Fibroblast of gingiva (primary cell): ENCODE measurements around the gene MYF6.

Experiments used
- DNase-seq: peaks from one replicate; pipeline ENCODE4 v3.0.0-alpha.2; 2011; ENCODE audit warnings: low read depth

The MYF6 gene

DNA sequence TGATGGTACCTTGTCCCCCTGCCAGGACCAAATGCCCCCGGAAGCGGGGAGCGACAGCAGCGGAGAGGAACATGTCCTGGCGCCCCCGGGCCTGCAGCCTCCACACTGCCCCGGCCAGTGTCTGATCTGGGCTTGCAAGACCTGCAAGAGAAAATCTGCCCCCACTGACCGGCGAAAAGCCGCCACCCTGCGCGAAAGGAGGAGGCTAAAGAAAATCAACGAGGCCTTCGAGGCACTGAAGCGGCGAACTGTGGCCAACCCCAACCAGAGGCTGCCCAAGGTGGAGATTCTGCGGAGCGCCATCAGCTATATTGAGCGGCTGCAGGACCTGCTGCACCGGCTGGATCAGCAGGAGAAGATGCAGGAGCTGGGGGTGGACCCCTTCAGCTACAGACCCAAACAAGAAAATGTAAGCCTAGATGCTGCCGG, 410 bp downstream of the MYF6 start:
- no peak for DNase-seq

DNA sequence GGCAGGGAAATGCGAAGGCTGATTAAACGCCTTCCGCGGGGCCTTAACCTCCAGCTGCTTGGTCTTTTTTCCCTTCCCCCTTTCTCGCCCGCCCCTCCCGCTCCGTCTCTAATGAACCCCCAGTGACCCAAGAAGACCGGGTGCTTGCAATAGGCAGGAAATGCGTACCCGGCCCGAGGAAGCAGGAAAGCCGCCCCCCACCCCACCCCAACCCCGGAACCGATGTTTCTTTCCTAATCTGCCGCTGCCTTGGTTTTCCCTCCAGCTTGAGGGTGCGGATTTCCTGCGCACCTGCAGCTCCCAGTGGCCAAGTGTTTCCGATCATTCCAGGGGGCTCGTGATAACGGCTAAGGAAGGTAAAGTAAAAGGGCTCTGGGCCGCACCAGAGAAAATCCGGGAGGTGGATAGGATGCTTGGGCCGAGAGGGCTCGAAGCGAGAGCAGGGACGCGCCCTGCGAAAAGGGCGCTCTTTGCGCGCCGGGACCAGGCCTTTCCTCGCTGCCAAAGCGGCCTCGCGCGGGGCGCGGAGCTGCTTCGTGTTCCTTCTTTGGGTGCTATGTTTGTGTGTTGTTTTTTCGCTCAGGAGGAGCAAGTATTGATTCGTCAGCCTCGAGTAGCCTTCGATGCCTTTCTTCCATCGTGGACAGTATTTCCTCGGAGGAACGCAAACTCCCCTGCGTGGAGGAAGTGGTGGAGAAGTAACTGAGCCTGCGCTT, 983 bp downstream of the MYF6 start:
- no peak for DNase-seq

DNA sequence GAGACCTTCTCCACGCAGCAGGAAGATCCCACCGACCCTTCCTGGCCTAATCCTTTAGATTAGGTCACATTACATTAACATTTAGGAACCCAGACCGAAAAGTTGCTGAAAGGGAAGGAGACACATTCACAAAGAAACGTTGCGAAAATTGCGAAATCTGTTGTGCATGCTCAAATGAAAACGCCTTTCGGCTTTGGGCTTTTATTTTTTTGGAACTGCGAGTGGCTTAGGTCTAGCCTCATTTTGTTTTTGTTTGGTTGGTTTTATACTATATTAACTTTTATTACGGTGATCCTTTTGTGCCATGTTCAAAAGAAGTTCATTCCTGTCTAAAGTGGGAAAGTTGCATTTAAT, 1.5 kb downstream of the MYF6 start:
- no peak for DNase-seq

DNA sequence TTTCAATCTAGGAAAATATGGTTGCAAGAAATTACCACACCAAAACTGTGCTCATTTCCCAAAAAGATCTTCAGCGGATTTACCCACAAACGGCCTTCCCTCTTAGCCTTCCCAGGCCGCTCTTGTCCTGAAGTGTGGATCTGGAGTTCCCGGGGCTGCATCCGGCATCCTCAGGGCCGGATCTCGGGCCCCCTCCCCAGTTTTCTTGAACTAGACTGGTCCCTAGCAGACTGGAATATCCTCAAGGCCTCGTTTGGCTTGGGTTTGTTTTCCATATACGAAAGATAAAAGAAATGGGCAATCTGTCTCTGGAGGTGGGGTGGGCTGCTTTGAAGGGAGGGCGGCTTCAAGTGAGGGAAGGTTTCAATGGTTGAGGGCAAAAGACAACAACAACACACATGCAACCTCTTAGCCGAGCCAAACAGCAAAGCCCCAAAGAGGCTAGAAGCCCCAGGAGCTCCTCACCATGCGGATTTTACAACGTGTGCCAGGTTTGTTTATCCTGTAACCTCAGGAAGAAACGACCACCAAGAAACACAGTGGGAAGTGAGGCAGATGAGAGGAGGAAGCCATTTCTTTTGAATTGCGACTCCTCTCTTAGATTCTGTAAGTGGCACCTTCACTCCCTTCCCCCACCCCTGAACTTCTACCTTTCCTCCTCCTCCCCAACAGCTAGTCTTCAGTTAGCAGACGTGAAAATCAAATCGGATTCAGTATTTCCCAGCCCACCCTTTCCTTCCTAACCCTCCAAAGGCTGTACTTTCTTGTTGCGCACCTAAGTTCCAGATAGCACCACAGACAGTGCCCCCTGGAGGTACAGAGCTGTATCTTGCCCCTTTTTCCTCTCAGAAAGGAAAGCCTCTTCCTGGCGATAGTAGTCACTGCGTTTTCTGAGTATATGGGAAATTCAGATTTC, 2.6 kb downstream of the MYF6 start:
- DNase-seq = no peak

DNA sequence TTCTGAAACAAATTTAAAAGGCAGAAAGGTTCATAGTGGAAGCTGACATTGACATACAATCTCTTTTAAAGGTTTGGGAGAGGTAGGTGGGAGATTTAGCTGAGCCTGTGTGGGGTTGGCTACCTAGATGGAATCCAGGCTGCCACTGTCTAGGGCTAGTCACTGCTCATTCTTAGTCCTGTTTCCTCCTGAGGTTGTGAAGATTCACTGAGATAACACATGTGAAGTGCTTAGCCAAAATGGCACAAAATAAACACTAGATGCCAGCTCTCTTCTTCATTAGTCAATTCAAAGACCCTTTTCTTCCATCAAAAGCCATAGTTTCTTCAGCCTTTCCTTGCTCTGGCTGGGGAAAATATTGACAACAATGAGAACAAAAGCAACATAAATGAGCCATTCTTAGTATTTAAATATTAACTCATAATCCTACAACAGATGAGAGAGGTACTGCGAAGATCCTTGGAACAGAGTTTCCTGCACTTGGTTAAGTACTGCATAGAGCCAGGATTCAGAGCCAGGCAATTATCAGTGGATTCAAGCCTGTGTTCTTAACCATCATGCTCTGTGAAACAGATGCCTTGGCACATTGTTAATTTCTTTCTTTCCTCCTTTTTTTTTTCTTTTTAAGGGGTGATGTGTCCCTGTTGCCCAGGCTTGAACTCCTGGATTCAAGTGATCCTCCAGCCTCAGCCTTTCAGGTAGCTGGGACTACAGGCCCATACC, 3.5 kb downstream of the MYF6 start:
- DNase-seq = no peak

DNA sequence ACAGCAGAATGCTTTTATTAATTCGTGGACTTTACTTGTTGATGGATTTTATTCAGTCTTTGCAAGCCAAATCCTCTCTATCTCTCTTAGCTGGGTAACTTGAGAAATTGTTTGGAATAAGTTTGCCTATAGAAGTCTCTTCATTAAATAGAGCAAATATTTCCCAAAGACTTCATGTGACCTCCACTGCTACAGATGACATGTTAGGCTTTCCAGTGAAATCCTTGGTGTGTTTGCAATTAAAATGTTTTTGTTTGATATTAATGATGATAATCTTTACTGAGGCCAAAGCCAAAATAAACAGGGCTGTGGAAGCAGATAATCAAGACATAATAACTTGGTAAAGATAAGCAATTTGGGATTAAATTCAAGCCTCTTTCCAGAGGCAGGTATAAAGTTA, 4.4 kb downstream of the MYF6 start:
- DNase-seq = no peak

DNA sequence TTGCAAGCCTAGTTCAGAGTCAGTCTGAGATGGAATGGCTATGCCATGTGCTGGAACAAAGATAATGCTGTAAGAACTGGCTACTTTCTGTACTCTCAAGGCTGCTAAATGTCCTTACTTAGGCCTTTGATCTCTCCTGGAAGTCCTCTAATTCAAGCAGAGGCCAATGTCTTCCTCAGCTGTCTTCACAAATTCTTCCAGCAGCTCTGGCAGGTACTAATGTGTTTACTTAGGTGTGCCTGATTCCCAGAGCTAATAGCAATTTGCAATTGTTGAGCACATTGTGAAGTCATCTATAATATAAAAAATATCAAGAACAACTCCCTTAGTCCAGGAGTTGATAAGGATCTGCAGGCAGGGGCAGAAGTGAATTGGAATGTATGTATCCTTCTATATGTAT, 5.4 kb downstream of the MYF6 start:
- DNase-seq = no peak

DNA sequence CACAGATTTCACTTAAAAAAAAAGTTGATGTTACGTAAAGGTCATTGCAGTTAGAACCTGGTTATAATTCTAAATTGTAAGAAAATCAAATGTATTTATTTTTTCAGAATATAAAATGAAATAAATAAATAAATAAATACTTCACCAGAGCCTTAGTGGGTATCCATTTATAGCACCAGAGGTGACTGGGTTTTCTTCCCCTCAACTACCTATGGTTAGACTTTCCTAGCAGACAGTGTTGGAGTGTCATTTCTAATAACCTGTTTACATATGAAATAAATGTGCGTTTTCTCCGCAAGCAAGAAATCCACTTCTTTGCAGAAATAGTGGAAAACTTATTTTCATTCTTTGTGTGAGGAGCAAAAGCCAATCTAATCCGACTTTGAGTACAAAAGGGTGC, 6.0 kb downstream of the MYF6 start:
- DNase-seq = no peak

DNA sequence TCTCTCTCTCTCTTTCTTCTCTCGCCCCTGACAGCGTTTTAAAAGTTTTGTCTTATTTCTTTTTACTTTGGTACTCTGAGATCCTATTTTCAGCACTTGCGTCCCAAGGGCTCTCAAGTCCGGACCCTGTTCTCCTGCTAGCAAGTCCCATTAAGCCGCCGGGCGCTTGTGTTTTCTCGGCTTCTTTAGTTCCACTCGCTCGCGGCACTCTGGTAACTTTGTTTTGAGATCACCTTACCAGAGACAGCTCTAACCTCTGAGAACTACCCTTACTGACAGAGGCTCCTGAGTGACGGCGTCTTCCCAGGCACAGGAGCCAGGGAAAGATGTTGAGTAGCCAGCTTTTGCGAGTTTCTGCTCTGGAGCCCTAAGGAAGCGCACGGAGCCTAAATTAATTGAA, 6.6 kb downstream of the MYF6 start:
- no peak for DNase-seq

DNA sequence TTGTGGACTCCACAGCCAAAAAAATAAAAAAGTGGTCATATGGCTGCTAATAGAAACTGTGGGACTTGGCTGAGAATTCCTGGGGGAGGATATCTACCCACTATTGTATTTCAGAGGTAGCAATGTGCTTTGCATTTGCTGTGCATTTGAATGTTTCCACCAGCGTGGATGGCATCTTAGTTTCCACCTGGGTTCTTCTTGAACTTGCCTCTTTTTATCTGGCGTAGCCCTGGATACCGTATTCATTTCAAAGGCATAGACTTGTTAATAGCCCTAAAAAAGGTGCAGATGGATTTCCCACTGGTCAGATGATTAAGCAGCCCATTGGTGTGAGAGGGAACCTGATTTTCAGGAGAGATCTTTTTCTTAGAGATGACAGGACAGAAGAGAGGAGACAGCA, 7.4 kb downstream of the MYF6 start:
- DNase-seq = no peak

DNA sequence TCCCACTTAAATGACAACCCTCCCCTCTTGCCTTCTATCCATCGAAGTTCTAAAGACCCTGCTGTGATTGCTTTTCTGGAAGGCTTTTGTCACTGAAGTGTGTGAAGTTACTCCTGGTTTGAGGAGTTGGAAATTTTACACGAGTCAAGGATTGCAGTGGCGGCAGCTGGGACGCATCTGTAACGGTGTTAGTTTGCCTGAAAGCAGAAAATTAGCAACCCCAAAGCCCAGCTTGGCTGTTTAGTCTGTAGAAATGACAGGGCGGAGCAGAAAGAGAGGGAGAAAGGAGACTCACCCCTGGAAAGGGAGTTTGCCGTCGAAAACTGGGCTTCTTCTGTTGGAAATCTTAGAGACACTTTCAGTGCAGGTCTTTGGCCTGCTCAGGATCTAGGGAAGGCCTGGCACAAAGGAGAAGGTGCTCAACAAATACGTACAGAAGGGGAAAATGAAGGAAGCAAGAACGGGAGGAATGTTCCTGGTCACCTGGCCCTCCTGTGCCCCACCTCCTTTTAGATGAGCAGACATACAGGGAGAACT, 8.3 kb downstream of the MYF6 start:
- no peak for DNase-seq

DNA sequence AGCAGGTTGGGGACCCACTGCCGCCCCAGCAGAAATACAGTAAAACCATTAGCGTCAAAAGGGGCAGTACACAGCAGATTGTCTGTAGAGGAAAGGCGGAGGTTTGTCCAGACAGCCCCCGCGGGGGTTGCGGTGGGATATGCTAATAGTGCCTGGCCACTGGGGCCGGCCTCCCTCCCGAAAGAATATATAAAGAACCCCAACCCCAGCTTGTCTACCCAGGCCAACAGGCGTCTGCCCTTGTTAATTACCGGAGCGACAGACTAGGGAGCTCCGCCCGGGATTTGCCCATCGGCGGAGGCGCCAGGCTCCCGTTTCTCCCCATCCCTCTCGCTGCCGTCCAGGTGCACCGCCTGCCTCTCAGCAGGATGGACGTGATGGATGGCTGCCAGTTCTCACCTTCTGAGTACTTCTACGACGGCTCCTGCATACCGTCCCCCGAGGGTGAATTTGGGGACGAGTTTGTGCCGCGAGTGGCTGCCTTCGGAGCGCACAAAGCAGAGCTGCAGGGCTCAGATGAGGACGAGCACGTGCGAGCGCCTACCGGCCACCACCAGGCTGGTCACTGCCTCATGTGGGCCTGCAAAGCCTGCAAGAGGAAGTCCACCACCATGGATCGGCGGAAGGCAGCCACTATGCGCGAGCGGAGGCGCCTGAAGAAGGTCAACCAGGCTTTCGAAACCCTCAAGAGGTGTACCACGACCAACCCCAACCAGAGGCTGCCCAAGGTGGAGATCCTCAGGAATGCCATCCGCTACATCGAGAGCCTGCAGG, 9.4 kb downstream of the MYF6 start, which contains the start of gene MYF5:
Gene MYF5 (plus strand): TSS at position 217 of the 774 bp plus-strand sequence. CDS start 152 bp downstream, at position 369.
- no peak for DNase-seq

DNA sequence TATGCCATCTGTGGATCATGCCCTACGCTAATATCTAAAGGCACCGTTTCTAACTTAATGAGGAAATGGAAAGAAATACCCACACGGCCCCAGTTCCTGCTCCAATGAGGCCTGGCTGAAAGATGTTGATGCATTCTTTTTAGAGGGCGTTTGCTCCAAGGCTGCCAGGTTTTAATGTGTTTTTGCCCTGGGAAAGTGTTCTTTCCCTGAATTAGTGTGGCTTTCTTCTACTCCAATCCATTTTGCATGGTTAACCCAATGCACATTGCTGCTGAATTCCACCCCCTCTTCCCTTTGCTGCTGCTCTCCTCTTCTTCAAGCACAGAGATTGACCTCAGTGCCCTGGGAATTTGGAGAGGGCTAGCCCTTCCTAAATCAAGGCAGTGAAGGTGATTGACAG, 10.4 kb downstream of the MYF6 start:
- DNase-seq = no peak

DNA sequence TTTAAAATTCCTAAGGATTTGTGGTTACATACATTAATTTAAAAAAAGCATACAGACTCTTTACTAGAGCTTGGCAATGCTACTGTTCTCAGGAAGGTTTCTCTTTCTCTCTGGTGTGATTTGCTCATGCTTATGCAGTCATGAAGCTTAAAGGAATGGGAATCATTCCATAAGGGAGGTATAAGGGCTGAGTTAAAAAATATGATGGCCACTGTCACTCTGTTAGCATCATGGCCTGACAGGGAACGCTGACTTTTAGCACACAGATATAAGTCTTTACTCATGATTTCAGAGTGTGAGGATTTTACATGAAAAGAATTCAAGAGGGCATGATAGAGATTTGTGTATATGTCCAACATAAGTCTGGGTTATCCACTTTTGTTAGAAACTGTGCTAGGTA, 13.1 kb downstream of the MYF6 start:
- DNase-seq = no peak

DNA sequence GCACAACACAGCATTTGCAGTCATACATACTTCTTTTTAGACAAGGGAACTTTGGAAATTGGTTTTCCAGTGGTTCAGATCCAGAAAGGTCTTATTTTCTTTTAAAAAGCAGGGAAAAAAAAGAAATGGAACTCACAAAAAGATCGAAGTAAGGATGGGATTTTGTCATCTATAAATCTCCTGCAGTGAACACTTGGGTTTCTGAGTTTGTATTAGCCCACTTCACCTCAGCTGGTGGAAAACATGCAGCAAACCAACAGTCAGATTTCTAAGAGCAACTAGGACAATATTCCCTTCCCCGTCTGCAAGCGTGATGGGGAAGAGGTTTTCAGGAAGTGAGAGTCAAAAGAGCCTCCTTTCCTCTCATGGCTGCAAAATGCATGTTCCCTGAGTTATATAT, 13.9 kb downstream of the MYF6 start:
- no peak for DNase-seq

DNA sequence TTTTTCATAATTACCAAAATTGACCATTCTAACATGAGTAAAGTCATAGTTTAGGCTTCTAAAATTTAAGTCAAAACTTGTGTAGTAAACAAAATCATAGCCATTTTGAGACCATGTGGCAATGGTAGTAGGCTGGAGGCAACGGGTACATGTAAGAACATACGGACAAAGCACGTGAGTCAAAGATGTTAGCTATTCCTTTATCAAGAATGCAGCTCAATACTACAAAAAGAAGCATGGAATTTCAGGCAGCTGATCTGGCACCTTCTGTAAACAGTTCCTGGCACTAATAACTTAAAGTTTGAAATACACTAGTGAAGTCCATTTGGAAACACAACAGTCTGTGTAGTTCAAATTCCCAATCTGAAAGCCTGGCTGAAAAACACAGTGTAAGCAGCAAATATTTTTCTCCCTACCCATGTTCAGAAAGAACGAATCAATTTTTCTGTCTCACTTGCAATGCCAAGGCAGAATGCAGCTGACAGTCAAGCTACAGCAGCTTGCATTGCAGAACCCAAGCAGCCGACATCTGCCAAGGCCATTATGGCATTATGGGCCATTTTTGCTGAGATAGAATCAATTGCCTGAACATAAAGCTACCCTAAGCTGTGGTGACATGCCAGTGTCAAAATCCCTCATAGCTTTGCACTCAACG, 38.5 kb downstream of the MYF6 start:
- peak; percentile 18 for DNase-seq

DNA sequence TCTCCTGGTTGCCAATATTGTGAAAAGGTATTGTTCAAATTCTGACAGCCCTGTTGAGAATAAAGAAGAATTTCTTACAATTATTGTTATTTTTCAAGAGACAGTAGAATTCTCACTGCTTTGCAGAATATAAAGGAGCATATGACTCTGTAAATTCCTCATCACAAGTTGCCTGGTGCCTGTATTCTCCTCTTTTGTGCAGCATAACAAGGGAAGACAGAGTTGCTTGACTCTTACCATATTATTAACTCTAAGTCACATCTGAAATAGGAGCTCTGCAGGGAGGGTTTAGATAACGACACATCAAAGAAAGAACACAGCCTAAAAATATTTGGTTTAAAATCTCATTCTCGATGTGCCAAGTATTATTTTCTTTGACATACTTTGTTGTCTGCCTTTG, 40.4 kb downstream of the MYF6 start:
- no peak for DNase-seq

DNA sequence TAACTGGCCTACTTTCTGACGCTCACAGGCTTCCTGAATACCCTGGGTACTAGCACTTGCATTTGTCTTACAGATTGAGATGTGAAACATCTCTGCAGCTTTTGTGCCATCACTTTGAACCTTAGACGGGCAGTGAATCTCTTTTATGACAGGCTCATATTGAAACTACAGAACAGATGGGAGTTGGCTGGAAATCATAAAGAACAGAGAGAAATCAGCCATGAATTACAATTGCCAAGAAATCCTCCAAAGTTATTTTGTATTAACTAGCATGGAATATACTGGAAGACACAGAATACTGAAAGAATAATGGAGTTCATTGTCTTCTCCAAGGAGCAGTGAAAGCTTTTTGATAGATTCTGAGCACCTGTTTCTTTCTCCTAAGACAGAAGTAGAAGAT, 42.0 kb downstream of the MYF6 start:
- DNase-seq = no peak

DNA sequence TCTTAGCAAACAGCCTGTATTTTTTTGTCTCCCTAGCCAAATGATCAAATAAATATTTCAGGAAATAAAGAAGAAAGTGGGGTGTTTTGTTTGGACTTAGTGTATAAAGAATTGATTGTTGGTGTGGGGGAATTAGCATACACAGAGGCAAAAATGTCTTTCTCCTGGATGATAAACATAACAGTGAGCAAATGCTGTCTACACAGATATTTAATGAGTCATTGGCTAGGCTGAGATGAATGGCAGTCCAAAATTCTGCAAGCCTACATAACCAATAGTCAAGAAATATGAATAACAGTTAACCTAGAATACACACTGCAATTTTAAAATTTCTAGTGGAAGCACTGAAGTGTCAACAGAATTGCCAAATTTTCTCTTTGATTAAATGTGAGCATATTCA, 45.0 kb downstream of the MYF6 start:
- no peak for DNase-seq

DNA sequence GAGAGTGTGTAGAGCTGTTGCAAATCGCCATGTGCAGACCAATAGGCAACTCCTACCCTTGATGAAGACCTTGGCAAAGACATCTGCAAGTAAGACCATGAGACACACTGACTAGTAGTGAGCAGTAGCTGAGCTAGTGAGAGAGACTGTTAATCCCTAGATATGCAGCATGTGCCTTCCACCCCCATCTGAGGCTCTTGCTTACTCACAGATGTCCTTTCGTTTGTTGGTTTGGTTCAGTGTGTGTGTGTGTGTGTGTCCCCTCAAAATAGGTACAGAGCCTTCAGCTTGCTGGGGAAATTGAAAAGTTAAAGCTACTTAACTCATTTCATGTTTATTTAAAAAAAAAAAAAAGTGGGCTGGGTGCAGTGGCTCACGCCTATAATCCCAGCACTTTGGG, 46.8 kb downstream of the MYF6 start:
- DNase-seq = no peak

DNA sequence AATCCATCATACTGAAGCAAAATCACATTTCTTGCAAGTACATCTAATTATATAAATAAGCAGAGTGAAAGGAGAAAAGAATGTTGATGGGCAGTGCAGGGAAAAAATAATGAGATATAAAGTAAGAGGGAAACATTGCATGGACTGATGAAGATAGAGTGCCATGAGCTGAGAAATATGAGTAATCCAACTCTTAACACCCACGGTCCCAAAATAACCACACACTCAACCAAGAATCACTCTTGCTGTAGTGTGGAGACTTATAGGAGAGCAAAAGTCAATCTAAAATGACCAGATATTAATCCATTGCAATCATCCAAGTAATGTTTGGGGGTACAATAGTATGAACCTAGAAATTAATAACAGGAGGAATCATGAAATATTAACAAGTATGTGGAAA, 49.4 kb downstream of the MYF6 start:
- DNase-seq = no peak
